Stomach (tissue), 4 donors: ENCODE results near the gene OR4E1.

Experiments
- POLR2AphosphoS5 ChIP-seq, 3 donors: sonication (generic); formaldehyde crosslinking; IDR thresholded peaks; one replicate each; pipeline ENCODE4 v1.6.1; 2016; ENCODE audit warnings: antibody characterized with exemption in 3 of 3
- TF ChIP-seq, protein P1 (sequence below), 7 experiments: fragments of 450-650 bp in 4 of 7; fragments of 200-600 bp in 3 of 7; sonication (generic) in 3 of 7; IDR thresholded peaks; one replicate each; pipeline ENCODE4 v1.5.1; 2016 to 2019; ENCODE audit warnings: antibody characterized with exemption in 7 of 7, control low read depth in 2 of 7, mild to moderate bottlenecking in 1 of 7

DNA sequence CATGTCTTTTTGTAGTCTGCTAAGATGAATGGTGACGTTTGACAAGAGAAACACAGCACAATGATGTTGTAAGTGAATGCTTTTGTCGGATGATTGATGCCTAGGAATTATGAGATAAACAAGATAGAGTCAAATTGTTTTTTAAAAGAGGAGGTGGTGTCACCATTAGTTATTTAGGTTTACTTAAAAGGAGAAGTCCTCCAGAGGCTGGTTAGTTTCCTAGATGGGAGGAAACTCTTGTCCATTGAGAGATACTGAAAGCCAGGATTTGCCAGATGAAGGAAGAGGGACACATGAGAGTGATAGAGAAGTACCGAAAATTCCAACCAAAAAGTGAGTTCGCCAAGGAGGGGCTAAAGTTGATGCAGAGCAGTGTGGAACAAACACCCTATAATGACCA is 38.8 kb downstream of the OR4E1 start, which contains the start of gene OR10G2:
- TF ChIP-seq, protein P1, sequence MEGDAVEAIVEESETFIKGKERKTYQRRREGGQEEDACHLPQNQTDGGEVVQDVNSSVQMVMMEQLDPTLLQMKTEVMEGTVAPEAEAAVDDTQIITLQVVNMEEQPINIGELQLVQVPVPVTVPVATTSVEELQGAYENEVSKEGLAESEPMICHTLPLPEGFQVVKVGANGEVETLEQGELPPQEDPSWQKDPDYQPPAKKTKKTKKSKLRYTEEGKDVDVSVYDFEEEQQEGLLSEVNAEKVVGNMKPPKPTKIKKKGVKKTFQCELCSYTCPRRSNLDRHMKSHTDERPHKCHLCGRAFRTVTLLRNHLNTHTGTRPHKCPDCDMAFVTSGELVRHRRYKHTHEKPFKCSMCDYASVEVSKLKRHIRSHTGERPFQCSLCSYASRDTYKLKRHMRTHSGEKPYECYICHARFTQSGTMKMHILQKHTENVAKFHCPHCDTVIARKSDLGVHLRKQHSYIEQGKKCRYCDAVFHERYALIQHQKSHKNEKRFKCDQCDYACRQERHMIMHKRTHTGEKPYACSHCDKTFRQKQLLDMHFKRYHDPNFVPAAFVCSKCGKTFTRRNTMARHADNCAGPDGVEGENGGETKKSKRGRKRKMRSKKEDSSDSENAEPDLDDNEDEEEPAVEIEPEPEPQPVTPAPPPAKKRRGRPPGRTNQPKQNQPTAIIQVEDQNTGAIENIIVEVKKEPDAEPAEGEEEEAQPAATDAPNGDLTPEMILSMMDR (IDR thresholded peaks at IDR 0.05), result no peak
- no peak for TF ChIP-seq POLR2AphosphoS5 (IDR thresholded peaks at IDR 0.05)
